ENCODE data around the gene CCDC142. TPM values are rescaled to one million over a fixed set of nuclear protein-coding genes. Genes with fewer than 3 reads are reported as not detected.

CCDC142 gene
- polyA plus RNA-seq, 1 donor (not counting 4 experiments of a cell fraction or from before 2014, with no cell fraction given), result 4.7 TPM

DNA sequence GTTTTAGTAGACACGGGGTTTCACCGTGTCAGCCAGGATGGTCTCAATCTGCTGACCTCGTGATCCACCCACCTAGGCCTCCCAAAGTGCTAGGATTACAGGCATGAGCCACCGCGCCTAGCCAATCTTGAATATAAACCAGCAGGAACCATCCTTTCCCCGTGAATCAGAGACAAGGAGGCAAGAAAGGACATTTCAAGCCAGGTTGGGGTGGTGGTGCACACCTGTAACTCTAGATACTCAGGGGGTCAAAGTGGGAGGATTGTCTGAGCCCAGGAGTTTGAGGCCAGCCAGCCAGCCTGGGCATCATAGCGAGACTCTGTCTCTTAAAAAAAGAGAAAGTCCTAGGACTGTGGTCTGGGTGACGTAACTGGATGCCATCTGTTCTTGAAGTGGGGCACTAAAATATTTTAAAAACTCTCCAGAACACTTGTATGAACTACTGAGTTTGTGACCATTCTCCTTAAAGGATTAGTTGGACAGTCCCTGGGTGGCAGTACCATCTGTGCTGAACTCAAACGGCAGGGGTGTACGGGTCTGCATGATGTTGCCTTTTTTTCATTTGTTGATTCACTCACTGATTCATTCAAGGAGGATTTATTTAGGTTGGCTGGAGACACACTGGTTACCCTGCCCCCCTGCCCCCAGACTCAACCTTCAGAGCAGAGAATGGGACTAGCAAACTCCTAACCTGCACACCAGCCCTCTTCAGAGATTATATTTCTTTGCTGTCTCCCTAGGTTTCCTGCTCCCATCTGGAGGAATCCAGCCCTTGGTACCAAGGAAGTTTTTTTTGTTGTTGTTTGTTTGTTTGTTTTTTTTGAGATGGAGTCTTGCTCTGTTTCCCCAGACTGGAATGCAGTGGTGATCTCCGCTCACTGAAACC is 28.5 kb upstream of the CCDC142 start:
- peaks cover 56% of the 10 kb centered on the region for H3K27me3 ChIP-seq (ENCODE audit: control insufficient read depth, extremely low read depth, insufficient read depth, low read length)
- DNase-seq (ENCODE audit: low read depth, low spot score) (no peak), FAIRE-seq (no peak)
- H3K4me2 ChIP-seq (ENCODE audit: control insufficient read depth, extremely low read depth, insufficient read depth, low read depth, low read length), result no peak overlapping the region
- H3K36me3 ChIP-seq (ENCODE audit: control insufficient read depth in 2 of 2, extremely low read depth in 1 of 2, insufficient read depth in 2 of 2, low read length in 2 of 2), result no peaks in the 10 kb centered on the region
- peaks cover 12% of the 10 kb centered on the region for H3K4me1 ChIP-seq (ENCODE audit: control insufficient read depth, extremely low read depth, insufficient read depth, low read length)
- no peak overlapping the region for H3K27ac ChIP-seq (ENCODE audit: control insufficient read depth, insufficient read depth, low read length)
- no peak overlapping the region for H3K4me3 ChIP-seq (ENCODE audit: control insufficient read depth in 2 of 3, extremely low read depth in 1 of 3, insufficient read depth in 2 of 3, low read depth in 1 of 3, low read length in 3 of 3)
- no peaks in the 10 kb centered on the region for H4K20me1 ChIP-seq (ENCODE audit: control insufficient read depth, extremely low read depth, insufficient read depth, low read length)
- H3K9me1 ChIP-seq (ENCODE audit: control insufficient read depth, extremely low read depth, insufficient read depth, low read length), result no peaks in the 10 kb centered on the region
- no peak overlapping the region for H3K9ac ChIP-seq (ENCODE audit: control insufficient read depth, extremely low read depth, insufficient read depth, low read length)
- peaks cover 8% of the 10 kb centered on the region for H3K79me2 ChIP-seq (ENCODE audit: control insufficient read depth, insufficient read depth, low read length)
- dilution Hi-C loops (cut with MboI; ENCODE audit: extremely low pct_ligation_motif_present, low sequenced_read_pairs), result no loop called here
- H3K9me3 ChIP-seq (ENCODE audit: control insufficient read depth, low read depth, low read length), result no peaks in the 10 kb centered on the region
- H2AFZ ChIP-seq (ENCODE audit: control insufficient read depth, low read length), result no peak overlapping the region
- TF ChIP-seq EZH2 (IDR thresholded peaks at IDR 0.05; ENCODE audit: low read length) (peak; percentile 32), CTCF (optimal IDR thresholded peaks at IDR 0.05 in 1 of 3, IDR thresholded peaks at IDR 0.05 in 1 of 3, conservative IDR thresholded peaks at IDR 0.05 in 1 of 3; ENCODE audit: extremely low read depth in 1 of 3, insufficient read depth in 2 of 3, low read length in 3 of 3) (no peak)

DNA sequence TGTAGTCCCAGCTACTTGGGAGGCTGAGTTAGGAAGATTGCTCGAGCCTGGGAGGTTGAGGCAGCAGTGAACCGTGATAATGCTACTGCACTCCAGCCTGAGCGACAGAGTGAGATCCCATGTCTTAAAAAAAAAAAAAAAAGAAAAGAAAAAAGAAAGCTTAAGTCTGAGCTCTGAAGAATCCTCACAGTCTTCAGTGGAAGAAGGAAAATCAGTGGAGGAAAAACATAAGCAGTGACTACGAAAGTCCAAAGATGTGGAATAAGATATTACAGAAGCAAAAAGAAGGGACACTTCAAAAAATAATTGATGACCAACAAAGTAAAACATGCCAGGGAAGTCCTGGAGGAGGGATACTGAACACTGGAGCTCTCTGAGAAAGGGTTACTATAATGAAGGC is 27.5 kb upstream of the CCDC142 start:
- dilution Hi-C loops (cut with MboI; ENCODE audit: extremely low pct_ligation_motif_present, low sequenced_read_pairs), result no loop called here
- Histone ChIP-seq H3K4me1 (ENCODE audit: control insufficient read depth, extremely low read depth, insufficient read depth, low read length) (peaks cover 18% of the 10 kb centered on the region), H3K36me3 (ENCODE audit: control insufficient read depth in 2 of 2, extremely low read depth in 1 of 2, insufficient read depth in 2 of 2, low read length in 2 of 2) (peaks cover 2 to 7% of the 10 kb centered on the region in 2 experiments), H3K4me2 (ENCODE audit: control insufficient read depth, extremely low read depth, insufficient read depth, low read depth, low read length) (no peak overlapping the region), H2AFZ (ENCODE audit: control insufficient read depth, low read length) (no peak overlapping the region), H3K79me2 (ENCODE audit: control insufficient read depth, insufficient read depth, low read length) (peaks cover 16% of the 10 kb centered on the region), H3K9me1 (ENCODE audit: control insufficient read depth, extremely low read depth, insufficient read depth, low read length) (no peaks in the 10 kb centered on the region), H3K27ac (ENCODE audit: control insufficient read depth, insufficient read depth, low read length) (no peak overlapping the region), H3K27me3 (ENCODE audit: control insufficient read depth, extremely low read depth, insufficient read depth, low read length) (peaks cover 45% of the 10 kb centered on the region), H3K9ac (ENCODE audit: control insufficient read depth, extremely low read depth, insufficient read depth, low read length) (no peak overlapping the region), H4K20me1 (ENCODE audit: control insufficient read depth, extremely low read depth, insufficient read depth, low read length) (no peaks in the 10 kb centered on the region), H3K9me3 (ENCODE audit: control insufficient read depth, low read depth, low read length) (no peaks in the 10 kb centered on the region), H3K4me3 (ENCODE audit: control insufficient read depth in 2 of 3, extremely low read depth in 1 of 3, insufficient read depth in 2 of 3, low read depth in 1 of 3, low read length in 3 of 3) (no peak overlapping the region)
- FAIRE-seq, result no peak
- TF ChIP-seq CTCF (optimal IDR thresholded peaks at IDR 0.05 in 1 of 3, IDR thresholded peaks at IDR 0.05 in 1 of 3, conservative IDR thresholded peaks at IDR 0.05 in 1 of 3; ENCODE audit: extremely low read depth in 1 of 3, insufficient read depth in 2 of 3, low read length in 3 of 3), result no peak
- no peak for TF ChIP-seq EZH2 (IDR thresholded peaks at IDR 0.05; ENCODE audit: low read length)
- no peak for DNase-seq (ENCODE audit: low read depth, low spot score)

Measured in keratinocyte (primary cell).